GM12878 (cell line): ENCODE results near the gene GPR137B. TPM values are rescaled to one million over a fixed set of nuclear protein-coding genes. Genes with fewer than 3 reads are reported as not detected.

Experiments
- ATAC-seq: fragments of 200-7000 bp; cut with Tn5 transposase; 3 replicates; pipeline ENCODE4 v1.9.1; 2020; ENCODE audit warnings: mild to moderate bottlenecking, moderate library complexity
- BruUV-seq: library from RNA; stranded (reverse); fragments of 400-500 nt; replicated peaks from 2 replicates; lab custom pipeline; 2021; lab: Mats Ljungman, UMichigan
- CTCF ChIA-PET: fragments of 300-600 bp; sonication (Branson Sonifier 250); formaldehyde crosslinking; extraction: SDS; loops from one replicate; lab custom pipeline; 2021; ENCODE audit warnings: inconsistent platforms; lab: Yijun Ruan, JAX
- POLR2A ChIA-PET: fragments of 350-600 bp; formaldehyde crosslinking; extraction: SDS; loops from one replicate; lab custom pipeline; 2021; ENCODE audit warnings: inconsistent platforms; lab: Charles Lee
- RAD21 ChIA-PET: fragments of 300-600 bp; sonication (Branson Sonifier 250); formaldehyde crosslinking; loops from one replicate; lab custom pipeline; 2023; ENCODE audit warnings: antibody characterized with exemption; ENCODE audit not compliant: unreplicated experiment; lab: Charles Lee
- SMC1A ChIA-PET: fragments of 300-600 bp; sonication (Branson Sonifier 250); formaldehyde crosslinking; loops from one replicate; lab custom pipeline; 2023; ENCODE audit not compliant: unreplicated experiment, uncharacterized antibody; lab: Charles Lee
- DNase-seq: peaks from one replicate; pipeline ENCODE4 v3.0.0-alpha.2; 2011; ENCODE audit warnings: low read depth, low spot score
- FAIRE-seq: peaks from 3 replicates; lab custom pipeline; 2011; peaks lifted over from hg19 to GRCh38; lab: Jason Lieb, UNC
- H2AFZ ChIP-seq: 2 replicates; pipeline ENCODE4 v1.6.0; 2011; ENCODE audit warnings: low read depth, low read length, control low read depth; ENCODE audit not compliant: control insufficient read depth
- H3K27ac ChIP-seq: 2 replicates; pipeline ENCODE4 v1.5.1; 2011; ENCODE audit warnings: control low read depth; ENCODE audit not compliant: control insufficient read depth, insufficient read depth
- H3K27me3 ChIP-seq, 2 experiments: replicated peaks in 1 of 2; 2 replicates each; pipeline versions ENCODE4 v1.6.0 to v1.6.1; 2011; ENCODE audit warnings: low read length in 1 of 2; ENCODE audit not compliant: control insufficient read depth in 2 of 2, insufficient read depth in 2 of 2
- H3K36me3 ChIP-seq, 2 experiments: 2 replicates each; pipeline ENCODE4 v1.5.1; 2011; ENCODE audit warnings: low read length in 1 of 2; ENCODE audit not compliant: control insufficient read depth in 2 of 2, insufficient read depth in 2 of 2
- H3K4me1 ChIP-seq: 2 replicates; pipeline ENCODE4 v1.6.1; 2011; ENCODE audit warnings: mild to moderate bottlenecking, low read length, moderate library complexity, mixed read lengths; ENCODE audit not compliant: control insufficient read depth, insufficient read depth
- H3K4me2 ChIP-seq: 2 replicates; pipeline ENCODE4 v1.6.0; 2011; ENCODE audit warnings: control low read depth; ENCODE audit not compliant: control insufficient read depth, insufficient read depth
- H3K4me3 ChIP-seq: fragments of 200-600 bp; sonication (generic); 2 replicates; pipeline ENCODE4 v1.5.1; 2016
- H3K79me2 ChIP-seq: 2 replicates; pipeline ENCODE4 v1.6.0; 2011; ENCODE audit warnings: low read length; ENCODE audit not compliant: control insufficient read depth, insufficient read depth
- H3K9ac ChIP-seq: 2 replicates; pipeline ENCODE4 v1.8.0; 2011; ENCODE audit warnings: low read length, control low read depth, mixed read lengths; ENCODE audit not compliant: control insufficient read depth, insufficient read depth
- H3K9me3 ChIP-seq: replicated peaks from 3 replicates; pipeline ENCODE4 v1.5.1; 2011; ENCODE audit warnings: mild to moderate bottlenecking, low read length; ENCODE audit not compliant: control insufficient read depth, insufficient read depth
- H4K20me1 ChIP-seq: 2 replicates; pipeline ENCODE4 v1.6.0; 2011; ENCODE audit not compliant: control insufficient read depth, insufficient read depth
- ATF7 ChIP-seq: fragments of 450-650 bp; IDR thresholded peaks from 2 replicates; pipeline ENCODE4 v1.6.1; 2016; ENCODE audit warnings: low read depth, mild to moderate bottlenecking
- CREM ChIP-seq: IDR thresholded peaks from 2 replicates; pipeline ENCODE4 v1.6.1; 2014; ENCODE audit warnings: antibody characterized with exemption, low read depth
- JUND ChIP-seq: IDR thresholded peaks from 2 replicates; pipeline ENCODE4 v1.6.1; 2012; ENCODE audit warnings: low read depth, mild to moderate bottlenecking, low read length, improper control_type of control experiment, moderate library complexity
- POLR2AphosphoS5 ChIP-seq: IDR thresholded peaks from 2 replicates; pipeline ENCODE4 v1.6.1; 2011; ENCODE audit warnings: mild to moderate bottlenecking, low read length, inconsistent platforms
- RAD21 ChIP-seq: IDR thresholded peaks from 2 replicates; pipeline ENCODE4 v1.6.1; 2011; ENCODE audit warnings: mild to moderate bottlenecking, low read depth, low read length, moderate library complexity; ENCODE audit not compliant: insufficient read depth
- RCOR1 ChIP-seq: conservative IDR thresholded peaks from 2 replicates; pipeline ENCODE4 v1.6.1; 2012; ENCODE audit warnings: low read depth, low read length, improper control_type of control experiment
- SMC3 ChIP-seq: IDR thresholded peaks from 2 replicates; pipeline ENCODE4 v1.6.1; 2011; ENCODE audit warnings: low read length, improper control_type of control experiment, borderline replicate concordance
- YBX1 ChIP-seq: fragments of 450-650 bp; IDR thresholded peaks from 2 replicates; pipeline ENCODE4 v1.6.1; 2016; ENCODE audit warnings: antibody characterized with exemption
- YY1 ChIP-seq: IDR thresholded peaks from 2 replicates; pipeline ENCODE4 v1.6.1; 2011; ENCODE audit warnings: low read depth, mild to moderate bottlenecking, low read length
- WGBS: methylation state at CpG from one replicate; pipeline ENCODE4 v1.1.6; 2016; ENCODE audit warnings: low lambda C conversion rate; ENCODE audit not compliant: insufficient replicate concordance, insufficient coverage; ENCODE audit errors: missing lambda C conversion rate; 5-methylcytosine and 5-hydroxymethylcytosine counted together
- in situ Hi-C: fragments of 300-500 bp; cut with MboI; formaldehyde crosslinking; loops from 9 replicates; pipeline ENCODE4 v1.14.3; 2018; ENCODE audit warnings: mixed read lengths
- intact Hi-C: fragments of 100-400 bp; cut with micrococcal nuclease; formaldehyde crosslinking; loops from one replicate; pipeline ENCODE4 v1.14.2; 2022; ENCODE audit not compliant: unreplicated experiment
- polyA plus RNA-seq, 11 experiments: library from polyadenylated mRNA; depleted of rRNA in 4 of 11; unstranded in 6 of 11; stranded (reverse) in 5 of 11; fragments of >200 nt; fragmentation: Nextera tagmentation in 4 of 11; fragmentation: Illumina TruSeq in 1 of 11; extraction: Ambion mirVana in 4 of 11; extraction: Trizol in 1 of 11; gene quantifications; 1 replicate in 1 of 11; 2 replicates in 10 of 11; pipeline versions ENCODE4 v1.2.1 to v1.2.3, GENCODE V29; 2011 to 2016; ENCODE audit warnings: inconsistent platforms in 2 of 11, missing spikeins in 2 of 11, low read depth in 1 of 11
- total RNA-seq, 4 experiments: library from RNA; depleted of rRNA in 3 of 4; stranded (reverse); fragments of >200 nt in 3 of 4; fragmentation: Illumina TruSeq in 1 of 4; extraction: Trizol in 1 of 4; gene quantifications; 2 replicates each; pipeline versions ENCODE4 v1.2.1 to v1.2.3, GENCODE V29; 2013 to 2021
- TF ChIP-seq, protein P1 (sequence below), 3 experiments: IDR thresholded peaks in 2 of 3; conservative IDR thresholded peaks in 1 of 3; 2 replicates each; pipeline ENCODE4 v1.5.1; 2011; ENCODE audit warnings: low read depth in 3 of 3, low read length in 3 of 3, mild to moderate bottlenecking in 3 of 3, control low read depth in 2 of 3, moderate library complexity in 2 of 3, inconsistent platforms in 1 of 3, mixed read lengths in 1 of 3; ENCODE audit not compliant: control insufficient read depth in 2 of 3, insufficient read depth in 1 of 3; ENCODE audit errors: extremely low read depth in 1 of 3

GPR137B gene
- total and polyA plus RNA-seq, 10 of the 15 experiments (the other 5 are each of a cell fraction or from before 2014, with no cell fraction given) = 5.4 to 20.8 (median 12.5) TPM

DNA sequence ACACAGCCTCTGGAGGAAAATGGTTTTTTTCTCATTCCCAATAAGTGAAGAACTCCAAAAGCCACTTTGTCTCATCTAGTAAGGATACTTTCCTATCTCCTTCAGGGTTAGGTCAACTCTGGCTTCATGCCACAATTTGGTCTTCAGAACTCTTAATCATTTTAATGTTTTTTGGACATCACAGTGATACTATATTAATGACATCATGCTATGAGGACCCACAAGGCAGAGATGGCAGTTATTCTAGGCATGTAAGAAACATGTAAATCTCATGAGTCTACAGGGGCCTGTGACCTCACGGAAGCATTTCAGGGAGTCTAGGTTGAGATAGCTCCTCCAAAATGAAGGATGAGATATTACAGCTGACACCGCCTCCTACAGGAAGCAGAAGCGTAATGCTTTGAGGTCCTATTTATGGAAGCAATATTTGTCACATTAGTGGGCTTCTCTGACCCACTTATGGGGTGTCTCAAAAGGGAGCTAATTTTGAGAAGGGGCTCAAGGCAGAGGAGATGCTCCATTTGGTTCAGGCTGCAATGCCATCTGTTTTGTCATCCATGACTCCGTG lies 5.0 kb upstream of the GPR137B start:
- no peaks in the 10 kb centered on the region; the same call in 1 of the 2 replicates for H4K20me1 ChIP-seq
- no peak overlapping the region for H3K9ac ChIP-seq
- ChIA-PET POLR2A (interaction anchor here (0.6 to 1.6 kb wide), 4 partner anchors 9 to 145 kb away, joined by 3 to 5 read pairs (median 3); partner anchors contain the start of gene ERO1B), RAD21 (interaction anchor here (0.6 to 2.0 kb wide), 8 partner anchors 14 to 364 kb away, joined by 3 to 4 read pairs (median 4); no protein-coding TSS in a partner anchor), CTCF (interaction anchor here (0.7 to 3.3 kb wide), 11 partner anchors 8 to 69 kb away, joined by 3 to 18 read pairs (median 6); no protein-coding TSS in a partner anchor), SMC1A (interaction anchor here (1.1 to 5.0 kb wide), 9 partner anchors 9 to 33 kb away, joined by 3 to 32 read pairs (median 4); no protein-coding TSS in a partner anchor)
- no peak for DNase-seq
- H3K4me1 ChIP-seq = peaks cover 11% of the 10 kb centered on the region
- intact Hi-C loops (no loop called here), in situ Hi-C loops (no loop called here)
- H3K36me3 ChIP-seq = no peaks in the 10 kb centered on the region
- H3K4me2 ChIP-seq = no peak overlapping the region
- peaks cover 1 to 13% of the 10 kb centered on the region in 2 experiments for H3K27me3 ChIP-seq
- H3K27ac ChIP-seq = no peak overlapping the region
- H3K79me2 ChIP-seq = no peaks in the 10 kb centered on the region
- no peaks in the 10 kb centered on the region; the same call in 2 of the 3 replicates for H3K9me3 ChIP-seq
- peak; percentile 10; the same call in 2 of the 3 replicates for ATAC-seq
- H2AFZ ChIP-seq = no peak overlapping the region
- BruUV-seq = no TSS peak
- FAIRE-seq = no peak
- TF ChIP-seq RCOR1 (no peak), CREM (no peak), SMC3 (no peak; the same call in 1 of the 2 replicates), JUND (no peak), RAD21 (peak; percentile 62), POLR2AphosphoS5 (no peak), YBX1 (no peak), ATF7 (peak; percentile 44), YY1 (0 out of 2 replicates have a peak, but pooled peaks have one; percentile 42)
- TF ChIP-seq, protein P1, sequence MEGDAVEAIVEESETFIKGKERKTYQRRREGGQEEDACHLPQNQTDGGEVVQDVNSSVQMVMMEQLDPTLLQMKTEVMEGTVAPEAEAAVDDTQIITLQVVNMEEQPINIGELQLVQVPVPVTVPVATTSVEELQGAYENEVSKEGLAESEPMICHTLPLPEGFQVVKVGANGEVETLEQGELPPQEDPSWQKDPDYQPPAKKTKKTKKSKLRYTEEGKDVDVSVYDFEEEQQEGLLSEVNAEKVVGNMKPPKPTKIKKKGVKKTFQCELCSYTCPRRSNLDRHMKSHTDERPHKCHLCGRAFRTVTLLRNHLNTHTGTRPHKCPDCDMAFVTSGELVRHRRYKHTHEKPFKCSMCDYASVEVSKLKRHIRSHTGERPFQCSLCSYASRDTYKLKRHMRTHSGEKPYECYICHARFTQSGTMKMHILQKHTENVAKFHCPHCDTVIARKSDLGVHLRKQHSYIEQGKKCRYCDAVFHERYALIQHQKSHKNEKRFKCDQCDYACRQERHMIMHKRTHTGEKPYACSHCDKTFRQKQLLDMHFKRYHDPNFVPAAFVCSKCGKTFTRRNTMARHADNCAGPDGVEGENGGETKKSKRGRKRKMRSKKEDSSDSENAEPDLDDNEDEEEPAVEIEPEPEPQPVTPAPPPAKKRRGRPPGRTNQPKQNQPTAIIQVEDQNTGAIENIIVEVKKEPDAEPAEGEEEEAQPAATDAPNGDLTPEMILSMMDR (IDR thresholded peaks at IDR 0.05 in 2 of 3, conservative IDR thresholded peaks at IDR 0.05 in 1 of 3; ENCODE audit: control insufficient read depth in 2 of 3, extremely low read depth in 1 of 3, insufficient read depth in 1 of 3, low read depth in 3 of 3, low read length in 3 of 3) = peak; percentile 25 to 47 (median 29); a peak in 3 of 6 replicates
- H3K4me3 ChIP-seq = no peak overlapping the region
- WGBS = 13% methylated on average over 4 of the region's 4 CpGs
